Pons (tissue), 1 donor: ENCODE measurements around the gene FEV.

Experiments
- DNase-seq: peaks from one replicate; pipeline ENCODE4 v3.0.0-alpha.2; 2016; ENCODE audit warnings: low spot score

Gene FEV

GRCh38 chr2:219017201-219017931 is 32.4 kb upstream of the FEV start:
- DNase-seq = peak; percentile 59

GRCh38 chr2:219016721-219017120 is 31.7 kb upstream of the FEV start:
- no peak for DNase-seq

GRCh38 chr2:219010873-219011272 is 25.9 kb upstream of the FEV start:
- no peak for DNase-seq

- DNase-seq = no peak
Measured at GRCh38 chr2:219010162-219010756, 25.3 kb upstream of the FEV start.

GRCh38 chr2:219009294-219009693 is 24.3 kb upstream of the FEV start:
- no peak for DNase-seq

- no peak for DNase-seq
Measured at GRCh38 chr2:219003979-219004378, 19.0 kb upstream of the FEV start.

GRCh38 chr2:219003267-219003634 is 18.3 kb upstream of the FEV start:
- DNase-seq = no peak

GRCh38 chr2:219002395-219003266 is 17.6 kb upstream of the FEV start:
- DNase-seq = no peak

- no peak for DNase-seq
Measured at GRCh38 chr2:219001577-219002394, 16.8 kb upstream of the FEV start.

GRCh38 chr2:219001100-219001576 is 16.2 kb upstream of the FEV start:
- no peak for DNase-seq

GRCh38 chr2:219000569-219000960 is 15.6 kb upstream of the FEV start:
- DNase-seq = no peak

GRCh38 chr2:218999881-219000568 is 15.0 kb upstream of the FEV start:
- DNase-seq = no peak

GRCh38 chr2:218999021-218999880 is 14.3 kb upstream of the FEV start:
- DNase-seq = no peak

GRCh38 chr2:218998414-218999002 is 13.5 kb upstream of the FEV start:
- DNase-seq = no peak

GRCh38 chr2:218997731-218998130 is 12.7 kb upstream of the FEV start:
- DNase-seq = no peak

GRCh38 chr2:218996937-218997336 is 12.0 kb upstream of the FEV start:
- DNase-seq = no peak

GRCh38 chr2:218995972-218996711 is 11.2 kb upstream of the FEV start:
- DNase-seq = peak; percentile 58

GRCh38 chr2:218995561-218995960 is 10.6 kb upstream of the FEV start:
- no peak for DNase-seq
